Thyroid gland (tissue), 4 donors: ENCODE data around the gene DENND1B. TPM values are rescaled to one million over a fixed set of nuclear protein-coding genes. Genes with fewer than 3 reads are reported as not detected.

ENCODE experiments used
- DNase-seq, 2 donors: peaks; one replicate each; pipeline ENCODE4 v3.0.0-alpha.2; 2019
- H3K27ac ChIP-seq, 3 donors: fragments of 200-600 bp; sonication (generic); 1 replicate in 2 of 3; 2 replicates in 1 of 3; pipeline ENCODE4 v1.5.1; 2016 to 2019; ENCODE audit warnings: mild to moderate bottlenecking in 1 of 3, moderate library complexity in 1 of 3
- H3K27me3 ChIP-seq: fragments of 200-600 bp; sonication (generic); one replicate; pipeline ENCODE4 v1.5.1; 2019
- H3K36me3 ChIP-seq, 2 donors: fragments of 200-600 bp; sonication (generic); one replicate each; pipeline ENCODE4 v1.5.1; 2016 to 2019
- H3K4me1 ChIP-seq, 2 donors: fragments of 200-600 bp; sonication (generic); one replicate each; pipeline ENCODE4 v1.5.1; 2017 to 2019
- H3K4me3 ChIP-seq, 3 donors: fragments of 200-600 bp; sonication (generic); replicated peaks in 1 of 3; 1 replicate in 2 of 3; 2 replicates in 1 of 3; pipeline ENCODE4 v1.5.1; 2016; ENCODE audit warnings: mild to moderate bottlenecking in 1 of 3
- H3K9me3 ChIP-seq: fragments of 200-600 bp; sonication (generic); one replicate; pipeline ENCODE4 v1.5.1; 2017
- CTCF ChIP-seq, 6 experiments: fragments of 200-600 bp in 3 of 6; fragments of 450-650 bp in 3 of 6; sonication (generic) in 3 of 6; IDR thresholded peaks; one replicate each; pipeline ENCODE4 v1.5.1; 2016 to 2019; ENCODE audit warnings: antibody characterized with exemption in 6 of 6, mild to moderate bottlenecking in 2 of 6, inconsistent platforms in 1 of 6, moderate library complexity in 1 of 6
- POLR2A ChIP-seq, 2 donors: fragments of 450-650 bp; IDR thresholded peaks; one replicate each; pipeline ENCODE4 v1.6.1; 2017; ENCODE audit warnings: antibody characterized with exemption in 2 of 2, mild to moderate bottlenecking in 2 of 2, moderate library complexity in 1 of 2
- WGBS, 2 donors: methylation state at CpG; one replicate each; pipeline ENCODE4 v1.1.5; 2017; 5-methylcytosine and 5-hydroxymethylcytosine counted together
- intact Hi-C: fragments of 100-400 bp; cut with DNase I; formaldehyde crosslinking; loops from one replicate; pipeline ENCODE4 v1.15.1; 2023
- total RNA-seq, 4 donors: library from RNA; depleted of rRNA; stranded (reverse); fragments of >200 nt; gene quantifications; one replicate each; pipeline ENCODE4 v1.2.3, GENCODE V29; 2016

Gene DENND1B
- total RNA-seq, 4 donors from 2014 or later, result 17.5 to 32.3 (median 27.8) TPM

GRCh38 chr1:197632651-197633050, 142.6 kb downstream of the DENND1B start:
- H3K27me3 ChIP-seq, result no peaks in the 10 kb centered on the region
- no peaks in the 10 kb centered on the region for H3K9me3 ChIP-seq
- 84 to 85% methylated on average over 1 of the region's 1 CpG for WGBS, 2 donors
- no peak overlapping the region for H3K4me3 ChIP-seq
- no peaks in the 10 kb centered on the region for H3K36me3 ChIP-seq
- no peak overlapping the region for H3K27ac ChIP-seq
- H3K4me1 ChIP-seq, result no peaks in the 10 kb centered on the region
- DNase-seq, result no peak
- intact Hi-C loops, result no loop called here
- TF ChIP-seq CTCF (IDR thresholded peaks at IDR 0.05), result no peak
- no peak for TF ChIP-seq POLR2A (IDR thresholded peaks at IDR 0.05)

GRCh38 chr1:197632005-197632404, 143.3 kb downstream of the DENND1B start:
- no peak overlapping the region for H3K4me3 ChIP-seq
- DNase-seq, result no peak
- no peaks in the 10 kb centered on the region for H3K36me3 ChIP-seq
- H3K4me1 ChIP-seq, result no peaks in the 10 kb centered on the region
- no peak overlapping the region for H3K27ac ChIP-seq
- intact Hi-C loops, result no loop called here
- TF ChIP-seq CTCF (IDR thresholded peaks at IDR 0.05), result no peak
- no peak for TF ChIP-seq POLR2A (IDR thresholded peaks at IDR 0.05)
- H3K27me3 ChIP-seq, result no peaks in the 10 kb centered on the region
- H3K9me3 ChIP-seq, result no peaks in the 10 kb centered on the region

- no peaks in the 10 kb centered on the region for H3K9me3 ChIP-seq
- H3K4me1 ChIP-seq, result no peaks in the 10 kb centered on the region
Measured at GRCh38 chr1:197622371-197622770, 152.9 kb downstream of the DENND1B start.

GRCh38 chr1:197621761-197622160, 153.5 kb downstream of the DENND1B start:
- H3K36me3 ChIP-seq, result no peaks in the 10 kb centered on the region
- no peak overlapping the region for H3K27ac ChIP-seq
- H3K27me3 ChIP-seq, result no peaks in the 10 kb centered on the region
- H3K4me3 ChIP-seq, result no peak overlapping the region
- intact Hi-C loops, result no loop called here
- TF ChIP-seq CTCF (IDR thresholded peaks at IDR 0.05) (no peak), POLR2A (IDR thresholded peaks at IDR 0.05) (no peak)
- no peaks in the 10 kb centered on the region for H3K9me3 ChIP-seq
- DNase-seq, result no peak
- H3K4me1 ChIP-seq, result no peaks in the 10 kb centered on the region

More at GRCh38 chr1:197622371-197622770, 152.9 kb downstream of the DENND1B start:
- H3K27ac ChIP-seq, result no peak overlapping the region
- 97 to 98% methylated on average over 1 of the region's 1 CpG for WGBS, 2 donors
- intact Hi-C loops, result no loop called here
- H3K36me3 ChIP-seq, result no peaks in the 10 kb centered on the region
- no peak for DNase-seq
- no peak for TF ChIP-seq POLR2A (IDR thresholded peaks at IDR 0.05)
- TF ChIP-seq CTCF (IDR thresholded peaks at IDR 0.05), result no peak
- H3K4me3 ChIP-seq, result no peak overlapping the region
- H3K27me3 ChIP-seq, result no peaks in the 10 kb centered on the region

GRCh38 chr1:197620714-197621163, 154.5 kb downstream of the DENND1B start:
- TF ChIP-seq CTCF (IDR thresholded peaks at IDR 0.05) (no peak), POLR2A (IDR thresholded peaks at IDR 0.05) (no peak)
- 76 to 82% methylated on average over 5 of the region's 5 CpGs for WGBS, 2 donors
- intact Hi-C loops, result no loop called here
- H3K27me3 ChIP-seq, result no peaks in the 10 kb centered on the region
- no peaks in the 10 kb centered on the region for H3K9me3 ChIP-seq
- DNase-seq, result no peak
- no peaks in the 10 kb centered on the region for H3K36me3 ChIP-seq
- H3K4me1 ChIP-seq, result no peaks in the 10 kb centered on the region
- no peak overlapping the region for H3K27ac ChIP-seq
- H3K4me3 ChIP-seq, result no peak overlapping the region
